B cell (primary cell): ENCODE data around the gene TRAPPC2. TPM values are rescaled to one million over a fixed set of nuclear protein-coding genes. Genes with fewer than 3 reads are reported as not detected.
A peak's percentile ranks its signal among the peaks of the same experiment; 100 is the strongest.

ENCODE experiments used
- ATAC-seq: fragments of 200-7000 bp; cut with Tn5 transposase; one replicate; pipeline ENCODE4 v1.10.0; 2021; ENCODE audit warnings: low read depth, mild to moderate bottlenecking, moderate number of reproducible peaks, moderate library complexity
- CTCF ChIA-PET: fragments of 350-600 bp; sonication (Branson Sonifier 250); formaldehyde crosslinking; loops from one replicate; lab custom pipeline; 2021; ENCODE audit warnings: antibody characterized with exemption, inconsistent platforms; lab: Charles Lee
- POLR2A ChIA-PET: fragments of 350-600 bp; sonication (Branson Sonifier 250); formaldehyde crosslinking; loops from one replicate; lab custom pipeline; 2021; ENCODE audit warnings: antibody characterized with exemption; lab: Charles Lee
- DNase-seq: peaks from one replicate; pipeline ENCODE4 v3.0.0; 2013
- H2AFZ ChIP-seq: 2 replicates; pipeline ENCODE4 v1.6.1; 2012; ENCODE audit warnings: mild to moderate bottlenecking, low read depth, low read length; ENCODE audit not compliant: insufficient read depth, poor library complexity, severe bottlenecking
- H3K27ac ChIP-seq, 2 donors: 1 replicate in 1 of 2; 2 replicates in 1 of 2; pipeline ENCODE4 v1.5.1; 2012 to 2013; ENCODE audit warnings: low read length in 2 of 2, mild to moderate bottlenecking in 2 of 2, moderate library complexity in 1 of 2
- H3K27me3 ChIP-seq, 4 experiments: fragments of 200-600 bp in 1 of 4; sonication (generic) in 1 of 4; replicated peaks in 1 of 4; 1 replicate in 2 of 4; 2 replicates in 2 of 4; pipeline versions ENCODE4 v1.6.1 to v1.7.0; 2013 to 2016; ENCODE audit warnings: low read length in 3 of 4, mild to moderate bottlenecking in 2 of 4, mixed read lengths in 1 of 4, moderate library complexity in 1 of 4; ENCODE audit not compliant: insufficient read depth in 4 of 4, control insufficient read depth in 3 of 4; ENCODE audit errors: control extremely low read depth in 1 of 4
- H3K36me3 ChIP-seq, 2 experiments: replicated peaks in 1 of 2; 1 replicate in 1 of 2; 2 replicates in 1 of 2; pipeline versions ENCODE4 v1.6.1 to v1.7.1; 2013; ENCODE audit warnings: low read length in 1 of 2; ENCODE audit not compliant: insufficient read depth in 2 of 2, control insufficient read depth in 1 of 2; ENCODE audit errors: control extremely low read depth in 1 of 2, extremely low read depth in 1 of 2
- H3K4me1 ChIP-seq, 2 donors: fragments of 200-600 bp in 1 of 2; sonication (generic) in 1 of 2; 1 replicate in 1 of 2; 2 replicates in 1 of 2; pipeline versions ENCODE4 v1.5.1 to v1.6.1; 2013 to 2017; ENCODE audit warnings: low read length in 2 of 2; ENCODE audit not compliant: control insufficient read depth in 2 of 2, insufficient read depth in 2 of 2
- H3K4me2 ChIP-seq: replicated peaks from 2 replicates; pipeline ENCODE3; 2012; ENCODE audit warnings: mild to moderate bottlenecking, low read depth, low read length; ENCODE audit not compliant: poor library complexity, severe bottlenecking
- H3K4me3 ChIP-seq, 5 experiments: fragments of 200-600 bp in 1 of 5; sonication (generic) in 1 of 5; 1 replicate in 3 of 5; 2 replicates in 2 of 5; pipeline versions ENCODE4 v1.5.1 to v1.7.0; 2011 to 2016; ENCODE audit warnings: low read length in 4 of 5, mild to moderate bottlenecking in 4 of 5, low read depth in 2 of 5, control low read depth in 1 of 5, moderate library complexity in 1 of 5; ENCODE audit not compliant: insufficient read depth in 1 of 5; ENCODE audit errors: control extremely low read depth in 1 of 5, extremely low read depth in 1 of 5
- H3K79me2 ChIP-seq: fragments of 200-600 bp; sonication (generic); one replicate; pipeline ENCODE4 v1.6.0; 2016; ENCODE audit warnings: low read length; ENCODE audit not compliant: control insufficient read depth, insufficient read depth
- H3K9ac ChIP-seq: fragments of 200-600 bp; sonication (generic); 2 replicates; pipeline ENCODE4 v1.6.1; 2017; ENCODE audit warnings: mild to moderate bottlenecking, low read length, moderate library complexity
- H3K9me3 ChIP-seq, 3 donors: one replicate each; pipeline versions ENCODE4 v1.6.1 to v1.7.1; 2013; ENCODE audit warnings: low read length in 2 of 3; ENCODE audit not compliant: control insufficient read depth in 2 of 3, insufficient read depth in 1 of 3; ENCODE audit errors: control extremely low read depth in 1 of 3
- H4K20me1 ChIP-seq: 2 replicates; pipeline ENCODE4 v1.6.0; 2012; ENCODE audit warnings: mild to moderate bottlenecking, low read length; ENCODE audit not compliant: insufficient read depth, control insufficient read depth, poor library complexity, severe bottlenecking
- H3K27ac Mint-ChIP-seq: one replicate; pipeline ENCODE4 v1.8.0; 2021; ENCODE audit warnings: mixed read lengths
- H3K27me3 Mint-ChIP-seq: one replicate; pipeline ENCODE4 v1.8.0; 2021; ENCODE audit warnings: mixed read lengths
- H3K4me1 Mint-ChIP-seq: one replicate; pipeline ENCODE4 v1.8.0; 2021; ENCODE audit warnings: mixed read lengths
- H3K4me3 Mint-ChIP-seq: one replicate; pipeline ENCODE4 v1.8.0; 2021; ENCODE audit warnings: mixed read lengths
- H3K9me3 Mint-ChIP-seq: one replicate; pipeline ENCODE4 v1.8.0; 2022; ENCODE audit warnings: mixed read lengths; ENCODE audit not compliant: insufficient read depth
- CTCF ChIP-seq: fragments of 200-600 bp; IDR thresholded peaks from one replicate; pipeline ENCODE4 v1.8.0; 2022; ENCODE audit warnings: antibody characterized with exemption, mild to moderate bottlenecking
- EZH2 ChIP-seq: IDR thresholded peaks from 2 replicates; pipeline ENCODE4 v1.6.1; 2012; ENCODE audit warnings: borderline replicate concordance, low read depth, mild to moderate bottlenecking, moderate library complexity, low read length; ENCODE audit not compliant: insufficient read depth, poor library complexity, severe bottlenecking
- WGBS: methylation state at CpG from one replicate; pipeline ENCODE4 v1.1.5; 2013; ENCODE audit warnings: missing lambda C conversion rate; ENCODE audit not compliant: insufficient coverage; 5-methylcytosine and 5-hydroxymethylcytosine counted together
- intact Hi-C: fragments of 100-400 bp; cut with micrococcal nuclease; formaldehyde crosslinking; loops from one replicate; pipeline ENCODE4 v1.10.0; 2022
- polyA plus RNA-seq: library from polyadenylated mRNA; depleted of rRNA; stranded (reverse); fragments of >200 nt; gene quantifications from 2 replicates; pipeline ENCODE4 v1.2.3, GENCODE V29; 2012
- total RNA-seq, 2 donors: library from RNA; stranded (reverse); fragments of 120-200 nt in 1 of 2; gene quantifications; 1 replicate in 1 of 2; 2 replicates in 1 of 2; pipeline versions ENCODE4 v1.2.3 to v1.2.4, GENCODE V29; 2013 to 2022

TRAPPC2 gene
- total and polyA plus RNA-seq, 2 donors (not counting 1 experiment from before 2014, with no cell fraction given), result 27.0 to 28.0 TPM

GRCh38 chrX:13688958-13689740 lies 45.3 kb downstream of the TRAPPC2 start, which contains the start of gene RAB9A:
Gene RAB9A (plus strand): TSS chrX:13689128. CDS start chrX:13708747, 19,619 bp downstream.
- no peak for TF ChIP-seq CTCF
- TF ChIP-seq EZH2, result no peak
- Histone ChIP-seq H3K9ac (peak within 1 kb of the TSS; percentile 90), H3K4me3 (peak within 1 kb of the TSS; percentile 61 to 89 (median 78)), H4K20me1 (no peaks in the 10 kb centered on the region), H3K4me2 (peak within 1 kb of the TSS; percentile 81), H3K36me3 (no peaks in the 10 kb centered on the region), H3K27ac (peak within 1 kb of the TSS; percentile 70 to 85), H3K79me2 (peaks cover 53% of the 10 kb centered on the region), H2AFZ (peak within 1 kb of the TSS; percentile 95), H3K27me3 (no peaks in the 10 kb centered on the region), H3K4me1 (peaks cover 41 to 43% of the 10 kb centered on the region in 2 donors), H3K9me3 (no peaks in the 10 kb centered on the region)
- intact Hi-C loops, result loop anchor here (1.0 to 2.0 kb wide), 3 partner anchors 8 to 45 kb away; partner anchors contain the start of genes OFD1 and TRAPPC2
- Mint-ChIP-seq H3K4me1 (peaks cover 53% of the 10 kb centered on the region), H3K27me3 (no peaks in the 10 kb centered on the region), H3K9me3 (no peaks in the 10 kb centered on the region), H3K4me3 (peak within 1 kb of the TSS; percentile 93), H3K27ac (peak within 1 kb of the TSS; percentile 91)
- peak; percentile 79 for DNase-seq
- peak; percentile 91 for ATAC-seq
- CTCF ChIA-PET, result interaction anchor here (1.0 to 1.7 kb wide), 5 partner anchors 9 to 46 kb away, joined by 3 to 7 read pairs (median 4); partner anchors contain the start of genes OFD1 and TRAPPC2
- POLR2A ChIA-PET, result interaction anchor here (1.0 to 1.3 kb wide), 2 partner anchors 46 to 50 kb away, joined by 4 read pairs; partner anchors contain the start of genes OFD1 and TRAPPC2
- WGBS, result 2% methylated on average over 57 of the region's 68 CpGs
